ENCODE data around the gene MRPS18B. TPM values are rescaled to one million over a fixed set of nuclear protein-coding genes. Genes with fewer than 3 reads are reported as not detected.

MRPS18B gene
- total RNA-seq, 6 donors from 2014 or later: 23.0 to 62.5 (median 45.7) TPM

DNA sequence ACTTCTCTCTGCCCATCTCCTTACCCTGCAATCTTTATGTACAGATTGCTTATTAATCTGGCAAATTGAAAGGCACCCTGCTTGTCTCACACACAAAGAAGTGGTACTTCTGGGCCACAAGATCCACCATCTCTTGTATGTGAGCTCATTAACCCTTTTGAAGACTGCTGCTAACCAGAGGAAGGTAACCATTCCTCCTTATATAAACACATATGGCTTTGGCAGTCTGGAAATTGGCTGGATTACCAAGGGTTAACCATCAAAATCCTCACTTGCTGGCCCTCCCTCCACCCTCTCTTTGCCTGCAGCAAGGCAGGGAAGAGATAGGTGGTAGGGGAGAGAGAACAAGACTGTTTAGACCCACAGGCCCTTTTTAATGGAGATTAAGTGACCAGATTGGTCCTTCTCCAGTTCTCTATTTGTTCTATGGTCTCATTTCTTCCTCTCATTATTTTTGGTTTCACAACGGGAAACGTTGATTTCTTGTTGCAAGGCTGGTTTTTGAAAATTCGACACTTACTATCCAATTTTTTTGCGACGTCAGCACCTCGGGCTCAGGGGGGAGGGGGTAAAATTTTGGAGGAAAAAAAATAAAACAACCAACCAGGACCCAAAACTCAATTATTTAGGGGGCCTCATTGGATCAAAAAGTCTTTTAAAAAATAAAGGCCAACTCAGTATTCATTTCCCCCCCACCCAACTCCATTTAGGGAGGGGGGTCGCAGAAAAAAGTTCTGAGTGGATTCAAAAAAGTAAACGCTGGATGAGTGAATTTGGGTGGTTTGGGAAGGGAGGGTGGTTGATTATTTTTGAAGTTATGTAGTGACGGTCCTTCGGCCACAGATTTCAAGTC is 1.5 kb upstream of the MRPS18B start:
- DNase-seq: no peak
- ATAC-seq (ENCODE audit: low FRiP score in 2 of 2): no peak
- no peak for TF ChIP-seq POLR2AphosphoS5 (IDR thresholded peaks at IDR 0.05)
- peak in 3 of 4 donors; percentile 7 to 32 (median 18) for TF ChIP-seq POLR2A (IDR thresholded peaks at IDR 0.05)
- 0 to 1% methylated on average over 10 of the region's 10 CpGs for WGBS, 2 donors
- H3K27ac ChIP-seq: peak overlapping the region; percentile 95 to 98 (median 96)
- H3K9me3 ChIP-seq: no peaks in the 10 kb centered on the region
- H3K4me1 ChIP-seq: peaks cover 43 to 52% (median 44%) of the 10 kb centered on the region in 4 donors
- peak overlapping the region; percentile 67 to 87 (median 75) for H3K4me3 ChIP-seq
- H3K36me3 ChIP-seq: peaks cover 12 to 40% (median 21%) of the 10 kb centered on the region in 4 donors
- no peaks in the 10 kb centered on the region for H3K27me3 ChIP-seq

GRCh38 chr6:30616811-30617564 is 652 bp upstream of the MRPS18B start, which contains the start of gene PPP1R10:
PPP1R10 (minus strand) TSS chr6:30617243; CDS start chr6:30609944, 7,299 bp downstream.
- peaks cover 12 to 48% (median 27%) of the 10 kb centered on the region in 4 donors for H3K36me3 ChIP-seq
- H3K4me3 ChIP-seq: peak within 1 kb of the TSS; percentile 67 to 87 (median 78)
- TF ChIP-seq CTCF (IDR thresholded peaks at IDR 0.05) (no peak), POLR2AphosphoS5 (IDR thresholded peaks at IDR 0.05) (peak; percentile 99 to 100), EP300 (IDR thresholded peaks at IDR 0.05) (peak in 1 of 4 donors; percentile 73), POLR2A (IDR thresholded peaks at IDR 0.05) (peak; percentile 97 to 100 (median 99))
- H3K27ac ChIP-seq: peak within 1 kb of the TSS; percentile 95 to 98 (median 96)
- DNase-seq (peak; percentile 96 to 99), ATAC-seq (ENCODE audit: low FRiP score in 2 of 2) (peak; percentile 94 to 97)
- WGBS, 2 donors: 0% methylated on average over 40 of the region's 40 CpGs
- peaks cover 37 to 45% (median 38%) of the 10 kb centered on the region in 4 donors for H3K4me1 ChIP-seq
- H3K27me3 ChIP-seq: no peaks in the 10 kb centered on the region
- no peaks in the 10 kb centered on the region for H3K9me3 ChIP-seq

- DNase-seq (no peak), ATAC-seq (ENCODE audit: low FRiP score in 2 of 2) (no peak)
- Histone ChIP-seq H3K4me3 (peak overlapping the region; percentile 57 to 87 (median 70)), H3K9me3 (no peaks in the 10 kb centered on the region), H3K36me3 (peaks cover 23 to 61% (median 35%) of the 10 kb centered on the region in 4 donors), H3K27ac (peak overlapping the region; percentile 95 to 98 (median 96)), H3K27me3 (no peaks in the 10 kb centered on the region), H3K4me1 (peaks cover 23 to 31% (median 25%) of the 10 kb centered on the region in 4 donors)
- TF ChIP-seq POLR2A (IDR thresholded peaks at IDR 0.05): no peak
- TF ChIP-seq EP300 (IDR thresholded peaks at IDR 0.05): no peak
- no peak for TF ChIP-seq POLR2AphosphoS5 (IDR thresholded peaks at IDR 0.05)
- TF ChIP-seq CTCF (IDR thresholded peaks at IDR 0.05): no peak
- 4 to 8% methylated on average over 8 of the region's 8 CpGs for WGBS, 2 donors
These were observed 694 bp downstream of the MRPS18B start for GRCh38 chr6:30618270-30618797.

- peaks cover 23 to 65% (median 46%) of the 10 kb centered on the region in 4 donors for H3K36me3 ChIP-seq
- ATAC-seq (ENCODE audit: low FRiP score in 2 of 2) (no peak), DNase-seq (no peak)
- H3K4me1 ChIP-seq: peaks cover 11 to 19% (median 13%) of the 10 kb centered on the region in 4 donors
- no peaks in the 10 kb centered on the region for H3K9me3 ChIP-seq
- H3K27me3 ChIP-seq: no peaks in the 10 kb centered on the region
- TF ChIP-seq POLR2AphosphoS5 (IDR thresholded peaks at IDR 0.05) (no peak), POLR2A (IDR thresholded peaks at IDR 0.05) (no peak)
- no peak overlapping the region for H3K4me3 ChIP-seq
- WGBS, 2 donors: 95 to 97% methylated on average over 11 of the region's 11 CpGs
- H3K27ac ChIP-seq: no peak overlapping the region
These were observed 1.9 kb downstream of the MRPS18B start for GRCh38 chr6:30619561-30619960.

GRCh38 chr6:30625511-30625910 is 7.9 kb downstream of the MRPS18B start:
- peaks cover 24 to 64% (median 50%) of the 10 kb centered on the region in 4 donors for H3K36me3 ChIP-seq

More at GRCh38 chr6:30625511-30625910, 7.9 kb downstream of the MRPS18B start:
- H3K9me3 ChIP-seq: no peaks in the 10 kb centered on the region
- 96 to 98% methylated on average over 8 of the region's 8 CpGs for WGBS, 2 donors
- DNase-seq (no peak), ATAC-seq (ENCODE audit: low FRiP score in 2 of 2) (no peak)
- H3K4me1 ChIP-seq: peaks cover 8 to 19% (median 17%) of the 10 kb centered on the region in 4 donors
- no peaks in the 10 kb centered on the region for H3K27me3 ChIP-seq
- no peak overlapping the region for H3K4me3 ChIP-seq
- no peak for TF ChIP-seq POLR2AphosphoS5 (IDR thresholded peaks at IDR 0.05)
- no peak for TF ChIP-seq CTCF (IDR thresholded peaks at IDR 0.05)
- TF ChIP-seq POLR2A (IDR thresholded peaks at IDR 0.05): no peak
- no peak for TF ChIP-seq EP300 (IDR thresholded peaks at IDR 0.05)
- H3K27ac ChIP-seq: peak overlapping the region in 1 of 4 donors; percentile 88

Data from upper lobe of left lung (tissue), 6 donors.